Stomach (tissue), 9 donors: ENCODE results near the gene C1QC. TPM values are rescaled to one million over a fixed set of nuclear protein-coding genes. Genes with fewer than 3 reads are reported as not detected.

Experiments used
- DNase-seq, 2 donors: peaks; one replicate each; pipeline versions ENCODE4 v3.0.0 to v3.0.0-alpha.2; 2013 to 2019
- H3K27ac ChIP-seq, 5 donors: fragments of 200-600 bp in 4 of 5; sonication (generic) in 4 of 5; one replicate each; pipeline ENCODE4 v1.5.1; 2013 to 2019; ENCODE audit warnings: mild to moderate bottlenecking in 1 of 5, moderate library complexity in 1 of 5
- H3K27me3 ChIP-seq, 3 donors: fragments of 200-600 bp; sonication (generic); one replicate each; pipeline ENCODE4 v1.5.1; 2017 to 2019; ENCODE audit warnings: mixed run types in 1 of 3
- H3K36me3 ChIP-seq, 4 donors: fragments of 200-600 bp; sonication (generic); 1 replicate in 3 of 4; 2 replicates in 1 of 4; pipeline ENCODE4 v1.5.1; 2016 to 2019
- H3K4me1 ChIP-seq, 4 donors: fragments of 200-600 bp; sonication (generic); one replicate each; pipeline ENCODE4 v1.5.1; 2016 to 2019
- H3K4me3 ChIP-seq, 4 donors: fragments of 200-600 bp; sonication (generic) in 3 of 4; one replicate each; pipeline ENCODE4 v1.5.1; 2016 to 2019; ENCODE audit warnings: mild to moderate bottlenecking in 1 of 4
- H3K9me3 ChIP-seq, 4 donors: fragments of 200-600 bp; sonication (generic); one replicate each; pipeline ENCODE4 v1.5.1; 2016 to 2019
- EP300 ChIP-seq: sonication (generic); formaldehyde crosslinking; IDR thresholded peaks from one replicate; pipeline ENCODE4 v1.6.1; 2017; ENCODE audit warnings: antibody characterized with exemption
- POLR2A ChIP-seq, 4 donors: fragments of 450-650 bp; IDR thresholded peaks; one replicate each; pipeline ENCODE4 v1.6.1; 2016; ENCODE audit warnings: antibody characterized with exemption in 4 of 4, control low read depth in 2 of 4, mild to moderate bottlenecking in 1 of 4, moderate library complexity in 1 of 4
- POLR2AphosphoS5 ChIP-seq, 3 donors: sonication (generic); formaldehyde crosslinking; IDR thresholded peaks; one replicate each; pipeline ENCODE4 v1.6.1; 2016; ENCODE audit warnings: antibody characterized with exemption in 3 of 3
- WGBS, 5 donors: extraction: QIAGEN DNeasy Blood & Tissue Kit in 3 of 5; methylation state at CpG; one replicate each; pipeline versions ENCODE4 v1.1.5 to v1.1.7; 2013 to 2018; 5-methylcytosine and 5-hydroxymethylcytosine counted together
- intact Hi-C: fragments of 100-400 bp; cut with DNase I; formaldehyde crosslinking; loops from one replicate; pipeline ENCODE4 v1.15.1; 2023; ENCODE audit warnings: low total_unique reads
- polyA plus RNA-seq, 3 donors: library from polyadenylated mRNA; stranded (reverse); fragments of 200-250 nt; gene quantifications; one replicate each; pipeline ENCODE4 v1.2.3, GENCODE V29; 2013
- total RNA-seq, 5 donors: library from RNA; depleted of rRNA; stranded (reverse); fragments of >200 nt; gene quantifications; one replicate each; pipeline versions ENCODE4 v1.1.0 to v1.2.3, GENCODE V29; 2014 to 2016
- TF ChIP-seq, protein P1 (sequence below), 7 experiments: fragments of 450-650 bp in 4 of 7; fragments of 200-600 bp in 3 of 7; sonication (generic) in 3 of 7; IDR thresholded peaks; one replicate each; pipeline ENCODE4 v1.5.1; 2016 to 2019; ENCODE audit warnings: antibody characterized with exemption in 7 of 7, control low read depth in 2 of 7, mild to moderate bottlenecking in 1 of 7
- donor health status: healthy with polysubstance abuse.
- donor health status: Bipolar disorder and iron deficiency.
- donor health status: healthy.

Gene C1QC
- total and polyA plus RNA-seq, 8 donors: 27.8 to 181 (median 60.5) TPM

DNA sequence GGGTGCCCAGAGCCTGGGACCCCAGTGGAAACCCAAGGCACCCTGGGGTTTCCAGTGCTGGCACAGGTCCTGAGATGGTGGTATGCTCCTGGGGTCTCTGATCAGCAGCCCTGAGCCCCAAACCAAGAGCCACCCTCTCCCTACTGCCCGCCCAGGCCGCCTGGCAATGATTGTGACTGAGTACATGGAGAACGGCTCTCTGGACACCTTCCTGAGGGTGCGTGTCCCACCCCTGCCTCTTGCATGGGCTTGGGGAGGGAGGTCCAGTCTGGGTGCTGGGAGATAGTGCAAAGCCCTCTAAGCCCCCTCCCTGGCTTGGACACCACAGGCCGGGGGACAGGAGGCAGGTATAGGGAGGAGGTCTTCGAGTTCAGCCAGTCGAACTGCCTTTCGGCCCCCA, 45.4 kb upstream of the C1QC start:
- DNase-seq: no peak
- H3K36me3 ChIP-seq: no peaks in the 10 kb centered on the region
- peaks cover 0 to 91% (median 51%) of the 10 kb centered on the region in 3 donors for H3K27me3 ChIP-seq
- H3K27ac ChIP-seq: no peak overlapping the region
- TF ChIP-seq POLR2AphosphoS5 (IDR thresholded peaks at IDR 0.05) (no peak), EP300 (no peak), POLR2A (IDR thresholded peaks at IDR 0.05) (no peak)
- TF ChIP-seq, protein P1, sequence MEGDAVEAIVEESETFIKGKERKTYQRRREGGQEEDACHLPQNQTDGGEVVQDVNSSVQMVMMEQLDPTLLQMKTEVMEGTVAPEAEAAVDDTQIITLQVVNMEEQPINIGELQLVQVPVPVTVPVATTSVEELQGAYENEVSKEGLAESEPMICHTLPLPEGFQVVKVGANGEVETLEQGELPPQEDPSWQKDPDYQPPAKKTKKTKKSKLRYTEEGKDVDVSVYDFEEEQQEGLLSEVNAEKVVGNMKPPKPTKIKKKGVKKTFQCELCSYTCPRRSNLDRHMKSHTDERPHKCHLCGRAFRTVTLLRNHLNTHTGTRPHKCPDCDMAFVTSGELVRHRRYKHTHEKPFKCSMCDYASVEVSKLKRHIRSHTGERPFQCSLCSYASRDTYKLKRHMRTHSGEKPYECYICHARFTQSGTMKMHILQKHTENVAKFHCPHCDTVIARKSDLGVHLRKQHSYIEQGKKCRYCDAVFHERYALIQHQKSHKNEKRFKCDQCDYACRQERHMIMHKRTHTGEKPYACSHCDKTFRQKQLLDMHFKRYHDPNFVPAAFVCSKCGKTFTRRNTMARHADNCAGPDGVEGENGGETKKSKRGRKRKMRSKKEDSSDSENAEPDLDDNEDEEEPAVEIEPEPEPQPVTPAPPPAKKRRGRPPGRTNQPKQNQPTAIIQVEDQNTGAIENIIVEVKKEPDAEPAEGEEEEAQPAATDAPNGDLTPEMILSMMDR (IDR thresholded peaks at IDR 0.05): no peak
- no peaks in the 10 kb centered on the region for H3K4me1 ChIP-seq
- intact Hi-C loops: no loop called here
- H3K9me3 ChIP-seq: no peaks in the 10 kb centered on the region
- 56 to 81% (median 79%) methylated on average over 4 to 8 of the region's 8 CpGs for WGBS, 5 donors
- H3K4me3 ChIP-seq: no peak overlapping the region

DNA sequence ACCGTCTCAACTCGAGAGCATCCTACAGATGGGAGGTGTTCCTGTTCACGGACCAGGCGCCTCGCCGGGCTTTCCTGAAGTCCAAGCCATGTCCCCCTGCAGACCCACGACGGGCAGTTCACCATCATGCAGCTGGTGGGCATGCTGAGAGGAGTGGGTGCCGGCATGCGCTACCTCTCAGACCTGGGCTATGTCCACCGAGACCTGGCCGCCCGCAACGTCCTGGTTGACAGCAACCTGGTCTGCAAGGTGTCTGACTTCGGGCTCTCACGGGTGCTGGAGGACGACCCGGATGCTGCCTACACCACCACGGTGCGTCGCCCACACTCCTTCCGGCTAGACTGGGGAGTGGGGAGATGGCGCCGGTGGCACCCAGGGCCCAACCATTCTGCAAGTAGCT, 44.7 kb upstream of the C1QC start:
- WGBS, 5 donors: 75 to 96% (median 79%) methylated on average over 6 to 24 of the region's 24 CpGs
- intact Hi-C loops: no loop called here
- H3K4me1 ChIP-seq: no peaks in the 10 kb centered on the region
- H3K36me3 ChIP-seq: no peaks in the 10 kb centered on the region
- no peak overlapping the region for H3K4me3 ChIP-seq
- no peak overlapping the region for H3K27ac ChIP-seq
- TF ChIP-seq EP300 (no peak), POLR2A (IDR thresholded peaks at IDR 0.05) (no peak), POLR2AphosphoS5 (IDR thresholded peaks at IDR 0.05) (no peak)
- TF ChIP-seq, protein P1 (IDR thresholded peaks at IDR 0.05): no peak
- H3K9me3 ChIP-seq: no peaks in the 10 kb centered on the region
- H3K27me3 ChIP-seq: peaks cover 0 to 91% (median 50%) of the 10 kb centered on the region in 3 donors
- no peak for DNase-seq

DNA sequence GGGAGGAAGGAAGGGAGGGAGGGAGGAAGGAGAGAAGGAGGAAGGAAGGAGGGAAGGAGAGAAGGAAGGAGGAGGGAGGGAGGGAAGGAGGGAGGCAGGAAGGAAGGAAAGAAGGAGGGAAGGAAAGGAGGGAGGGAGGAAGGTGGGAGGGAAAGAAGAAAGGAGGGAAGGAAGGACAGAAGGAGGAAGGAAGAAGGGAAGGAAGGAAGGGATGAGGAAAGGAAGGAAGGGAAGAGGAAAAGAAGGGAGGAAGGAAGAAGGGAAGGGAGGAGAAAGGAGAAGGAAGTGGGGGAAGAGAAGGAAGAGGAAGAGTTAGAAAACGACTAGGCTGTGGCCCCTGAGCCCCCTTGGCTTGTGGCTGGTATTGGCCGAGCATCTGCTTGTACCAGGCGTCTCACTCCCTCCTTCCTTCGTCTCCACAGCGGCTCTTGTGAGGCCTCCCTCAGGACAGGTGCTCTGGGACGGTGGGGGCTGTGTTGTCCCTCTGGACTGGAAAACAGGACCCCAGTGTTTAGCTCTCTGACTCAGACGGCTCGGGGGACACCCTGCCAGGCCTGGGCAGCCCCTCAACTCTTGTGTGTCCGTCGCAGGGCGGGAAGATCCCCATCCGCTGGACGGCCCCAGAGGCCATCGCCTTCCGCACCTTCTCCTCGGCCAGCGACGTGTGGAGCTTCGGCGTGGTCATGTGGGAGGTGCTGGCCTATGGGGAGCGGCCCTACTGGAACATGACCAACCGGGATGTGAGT, 43.2 kb upstream of the C1QC start:
- 39 to 61% (median 51%) methylated on average over 20 to 22 of the region's 22 CpGs for WGBS, 5 donors
- DNase-seq: no peak
- H3K9me3 ChIP-seq: peaks cover 0 to 3% (median 0%) of the 10 kb centered on the region in 4 donors
- intact Hi-C loops: no loop called here
- H3K27me3 ChIP-seq: peaks cover 0 to 90% (median 44%) of the 10 kb centered on the region in 3 donors
- no peak overlapping the region for H3K4me3 ChIP-seq
- TF ChIP-seq POLR2AphosphoS5 (IDR thresholded peaks at IDR 0.05) (no peak), POLR2A (IDR thresholded peaks at IDR 0.05) (no peak), EP300 (no peak)
- TF ChIP-seq, protein P1 (IDR thresholded peaks at IDR 0.05): no peak
- H3K27ac ChIP-seq: no peak overlapping the region
- no peaks in the 10 kb centered on the region for H3K36me3 ChIP-seq
- no peaks in the 10 kb centered on the region for H3K4me1 ChIP-seq

DNA sequence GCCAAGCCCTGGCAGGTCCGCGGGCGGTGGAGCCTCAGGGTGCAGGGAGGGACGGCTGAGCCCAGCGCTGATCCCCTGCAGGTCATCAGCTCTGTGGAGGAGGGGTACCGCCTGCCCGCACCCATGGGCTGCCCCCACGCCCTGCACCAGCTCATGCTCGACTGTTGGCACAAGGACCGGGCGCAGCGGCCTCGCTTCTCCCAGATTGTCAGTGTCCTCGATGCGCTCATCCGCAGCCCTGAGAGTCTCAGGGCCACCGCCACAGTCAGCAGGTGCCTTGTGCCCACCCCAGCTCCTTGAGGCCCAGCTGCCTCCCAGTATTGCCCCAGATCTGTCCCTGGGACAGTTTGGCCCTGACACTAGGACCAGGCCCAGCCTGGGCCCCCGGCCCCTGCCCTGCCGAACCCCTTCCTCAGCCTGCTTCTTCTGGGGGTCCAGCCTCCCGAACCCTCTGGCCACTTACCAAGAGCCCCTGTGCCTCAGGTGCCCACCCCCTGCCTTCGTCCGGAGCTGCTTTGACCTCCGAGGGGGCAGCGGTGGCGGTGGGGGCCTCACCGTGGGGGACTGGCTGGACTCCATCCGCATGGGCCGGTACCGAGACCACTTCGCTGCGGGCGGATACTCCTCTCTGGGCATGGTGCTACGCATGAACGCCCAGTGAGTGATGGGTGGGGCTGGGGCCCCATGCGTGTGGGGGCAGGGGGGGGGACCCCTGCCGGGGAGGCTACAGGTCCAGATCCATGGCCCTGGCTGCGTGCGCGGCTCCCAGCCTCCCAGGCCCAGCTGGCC, 42.4 kb upstream of the C1QC start:
- TF ChIP-seq, protein P1 (IDR thresholded peaks at IDR 0.05): no peak
- Histone ChIP-seq H3K4me3 (no peak overlapping the region), H3K36me3 (no peaks in the 10 kb centered on the region), H3K27me3 (peaks cover 0 to 85% (median 44%) of the 10 kb centered on the region in 3 donors), H3K27ac (no peak overlapping the region), H3K4me1 (no peaks in the 10 kb centered on the region), H3K9me3 (peaks cover 0 to 3% (median 0%) of the 10 kb centered on the region in 4 donors)
- 82 to 90% (median 86%) methylated on average over 29 to 39 of the region's 39 CpGs for WGBS, 5 donors
- intact Hi-C loops: no loop called here
- DNase-seq: no peak
